Neuronal stem cell (in vitro differentiated cells): ENCODE measurements around the gene NEDD9.

Source experiments
- DNase-seq: peaks from one replicate; pipeline ENCODE4 v3.0.0-alpha.2; 2013; ENCODE audit warnings: low spot score
- H2AFZ ChIP-seq: one replicate; pipeline ENCODE4 v1.6.1; 2013; ENCODE audit warnings: mild to moderate bottlenecking, low read length, inconsistent platforms
- H2AK5ac ChIP-seq: 2 replicates; pipeline ENCODE4 v1.6.1; 2013; ENCODE audit warnings: low read depth, mild to moderate bottlenecking, inconsistent platforms, low read length, moderate library complexity, mixed read lengths
- H2BK120ac ChIP-seq: 2 replicates; pipeline ENCODE4 v1.6.1; 2013; ENCODE audit warnings: low read depth, mild to moderate bottlenecking, inconsistent platforms, low read length, moderate library complexity, mixed read lengths
- H2BK12ac ChIP-seq: one replicate; pipeline ENCODE4 v1.6.1; 2013; ENCODE audit warnings: low read length, inconsistent platforms
- H2BK15ac ChIP-seq: 2 replicates; pipeline ENCODE4 v1.6.1; 2013; ENCODE audit warnings: mild to moderate bottlenecking, low read length, inconsistent platforms, mixed read lengths
- H2BK5ac ChIP-seq: one replicate; pipeline ENCODE4 v1.6.1; 2013; ENCODE audit warnings: inconsistent platforms, mild to moderate bottlenecking, low read length, moderate library complexity
- H3K14ac ChIP-seq: one replicate; pipeline ENCODE4 v1.6.1; 2013; ENCODE audit warnings: low read length, inconsistent platforms
- H3K18ac ChIP-seq: 2 replicates; pipeline ENCODE4 v1.6.1; 2013; ENCODE audit warnings: low read length, inconsistent platforms
- H3K23ac ChIP-seq: 2 replicates; pipeline ENCODE4 v1.6.1; 2013; ENCODE audit warnings: low read depth, mild to moderate bottlenecking, mixed read lengths, low read length, inconsistent platforms; ENCODE audit not compliant: poor library complexity
- H3K27ac ChIP-seq: replicated peaks from 3 replicates; pipeline ENCODE4 v1.5.1; 2013; ENCODE audit warnings: low read length, inconsistent platforms
- H3K27me3 ChIP-seq, 3 experiments: 2 replicates each; pipeline ENCODE4 v1.6.1; 2013; ENCODE audit warnings: low read length in 3 of 3, mild to moderate bottlenecking in 2 of 3, inconsistent platforms in 1 of 3, low read depth in 1 of 3, mixed read lengths in 1 of 3, moderate library complexity in 1 of 3; ENCODE audit not compliant: control insufficient read depth in 3 of 3, insufficient read depth in 3 of 3
- H3K36me3 ChIP-seq, 2 donors: replicated peaks in 1 of 2; 2 replicates each; pipeline ENCODE4 v1.6.1; 2013; ENCODE audit warnings: low read length in 2 of 2; ENCODE audit not compliant: control insufficient read depth in 2 of 2, insufficient read depth in 2 of 2
- H3K4ac ChIP-seq: 2 replicates; pipeline ENCODE4 v1.6.1; 2013; ENCODE audit warnings: inconsistent platforms, mild to moderate bottlenecking, low read length, moderate library complexity
- H3K4me1 ChIP-seq, 2 donors: 1 replicate in 1 of 2; 2 replicates in 1 of 2; pipeline ENCODE4 v1.6.1; 2013; ENCODE audit warnings: low read length in 2 of 2, low read depth in 1 of 2; ENCODE audit not compliant: control insufficient read depth in 2 of 2, insufficient read depth in 1 of 2
- H3K4me2 ChIP-seq: one replicate; pipeline ENCODE4 v1.6.1; 2013; ENCODE audit warnings: mild to moderate bottlenecking, low read length, inconsistent platforms; ENCODE audit not compliant: insufficient read depth, poor library complexity, severe bottlenecking
- H3K4me3 ChIP-seq, 2 donors: 2 replicates each; pipeline ENCODE4 v1.5.1; 2013; ENCODE audit warnings: low read length in 2 of 2, mild to moderate bottlenecking in 2 of 2, inconsistent platforms in 1 of 2, moderate library complexity in 1 of 2
- H3K79me1 ChIP-seq: one replicate; pipeline ENCODE4 v1.6.1; 2013; ENCODE audit warnings: low read depth, mild to moderate bottlenecking, inconsistent platforms, low read length, moderate library complexity
- H3K9ac ChIP-seq: one replicate; pipeline ENCODE4 v1.6.1; 2013; ENCODE audit warnings: mild to moderate bottlenecking, low read depth, low read length, inconsistent platforms; ENCODE audit not compliant: poor library complexity
- H3K9me3 ChIP-seq, 2 donors: replicated peaks in 1 of 2; 2 replicates each; pipeline versions ENCODE3 to v1.6.1; 2013; ENCODE audit warnings: low read length in 2 of 2, mild to moderate bottlenecking in 2 of 2, inconsistent platforms in 1 of 2, low read depth in 1 of 2, mixed read lengths in 1 of 2, moderate library complexity in 1 of 2; ENCODE audit not compliant: control insufficient read depth in 2 of 2, insufficient read depth in 1 of 2
- H4K8ac ChIP-seq: one replicate; pipeline ENCODE4 v1.6.1; 2013; ENCODE audit warnings: low read depth, mild to moderate bottlenecking, inconsistent platforms, low read length, moderate library complexity
- H4K91ac ChIP-seq: one replicate; pipeline ENCODE4 v1.6.1; 2013; ENCODE audit warnings: low read length, low read depth, mild to moderate bottlenecking, inconsistent platforms; ENCODE audit not compliant: poor library complexity
- WGBS, 2 donors: extraction: QIAGEN DNeasy Blood & Tissue Kit; methylation state at CpG; one replicate each; pipeline ENCODE4 v1.1.7; 2013; ENCODE audit warnings: missing lambda C conversion rate in 2 of 2, mixed read lengths in 1 of 2; ENCODE audit not compliant: insufficient read length in 2 of 2, insufficient replicate concordance in 1 of 2; ENCODE audit errors: extremely low coverage in 2 of 2; 5-methylcytosine and 5-hydroxymethylcytosine counted together

Gene NEDD9

DNA sequence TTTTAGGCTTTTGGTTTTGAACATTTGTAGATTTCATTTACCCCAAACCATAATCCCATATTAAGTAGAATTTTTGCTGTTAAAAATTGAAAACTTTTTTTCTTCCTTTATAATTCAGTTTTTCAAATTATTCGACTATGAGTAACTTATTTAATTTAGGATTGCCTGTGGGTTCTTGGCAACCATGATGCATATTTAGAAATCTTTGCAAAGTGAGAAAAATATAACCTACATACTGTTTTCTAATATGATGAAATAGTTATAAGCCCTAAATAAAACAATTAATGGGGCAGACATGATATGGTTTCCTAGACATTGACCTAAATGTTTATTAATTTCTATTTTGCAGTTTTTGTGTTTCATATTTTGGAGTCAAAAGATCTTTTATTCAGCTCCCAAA is 23.6 kb downstream of the NEDD9 start:
- Histone ChIP-seq H3K79me1 (no peaks in the 10 kb centered on the region), H3K23ac (no peak overlapping the region), H4K8ac (no peak overlapping the region), H3K36me3 (peaks cover 2 to 93% of the 10 kb centered on the region in 2 donors), H3K27ac (no peak overlapping the region), H2BK120ac (no peak overlapping the region), H4K91ac (no peak overlapping the region), H3K4me2 (no peak overlapping the region), H2BK12ac (no peak overlapping the region), H3K27me3 (no peaks in the 10 kb centered on the region), H3K9me3 (no peaks in the 10 kb centered on the region), H2AK5ac (no peak overlapping the region), H2AFZ (no peak overlapping the region), H3K4ac (no peak overlapping the region), H2BK5ac (no peak overlapping the region), H3K4me1 (peaks cover 8 to 13% of the 10 kb centered on the region in 2 donors), H3K9ac (no peak overlapping the region), H2BK15ac (no peak overlapping the region), H3K4me3 (no peak overlapping the region), H3K14ac (no peak overlapping the region), H3K18ac (no peak overlapping the region)
- no peak for DNase-seq
- WGBS, 2 donors = no CpG with 5 or more reads among the region's 1 CpG

DNA sequence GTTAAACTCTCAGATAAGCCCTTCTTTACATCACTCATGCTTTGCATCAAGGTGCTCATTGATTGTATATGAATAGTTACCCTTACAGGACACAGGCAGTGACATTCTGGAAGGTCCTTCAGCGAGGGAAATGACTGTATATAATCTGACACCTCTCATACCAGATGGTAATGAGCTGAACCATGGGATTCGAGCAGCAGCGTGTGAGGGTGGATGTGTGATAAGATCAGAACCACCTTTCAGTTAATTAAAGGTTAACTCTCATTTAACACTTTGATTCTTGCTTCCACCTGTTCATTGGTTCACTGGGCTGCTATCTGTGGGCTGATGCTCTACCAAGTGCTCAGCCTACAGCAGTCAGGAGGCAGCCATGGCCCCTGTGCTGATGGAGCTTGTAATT is 24.2 kb downstream of the NEDD9 start:
- Histone ChIP-seq H3K18ac (no peak overlapping the region), H3K4me1 (peaks cover 14 to 16% of the 10 kb centered on the region in 2 donors), H3K9me3 (no peaks in the 10 kb centered on the region), H2BK15ac (no peak overlapping the region), H3K9ac (no peak overlapping the region), H2BK12ac (no peak overlapping the region), H3K79me1 (no peaks in the 10 kb centered on the region), H3K14ac (no peak overlapping the region), H2BK5ac (no peak overlapping the region), H3K36me3 (peaks cover 2 to 87% of the 10 kb centered on the region in 2 donors), H3K4ac (no peak overlapping the region), H3K27me3 (no peaks in the 10 kb centered on the region), H3K27ac (no peak overlapping the region), H4K91ac (no peak overlapping the region), H3K4me2 (no peak overlapping the region), H2AFZ (no peak overlapping the region), H2BK120ac (no peak overlapping the region), H4K8ac (no peak overlapping the region), H2AK5ac (no peak overlapping the region), H3K23ac (no peak overlapping the region), H3K4me3 (no peak overlapping the region)
- DNase-seq = no peak
- no CpG with 5 or more reads among the region's 3 CpGs for WGBS, 2 donors

DNA sequence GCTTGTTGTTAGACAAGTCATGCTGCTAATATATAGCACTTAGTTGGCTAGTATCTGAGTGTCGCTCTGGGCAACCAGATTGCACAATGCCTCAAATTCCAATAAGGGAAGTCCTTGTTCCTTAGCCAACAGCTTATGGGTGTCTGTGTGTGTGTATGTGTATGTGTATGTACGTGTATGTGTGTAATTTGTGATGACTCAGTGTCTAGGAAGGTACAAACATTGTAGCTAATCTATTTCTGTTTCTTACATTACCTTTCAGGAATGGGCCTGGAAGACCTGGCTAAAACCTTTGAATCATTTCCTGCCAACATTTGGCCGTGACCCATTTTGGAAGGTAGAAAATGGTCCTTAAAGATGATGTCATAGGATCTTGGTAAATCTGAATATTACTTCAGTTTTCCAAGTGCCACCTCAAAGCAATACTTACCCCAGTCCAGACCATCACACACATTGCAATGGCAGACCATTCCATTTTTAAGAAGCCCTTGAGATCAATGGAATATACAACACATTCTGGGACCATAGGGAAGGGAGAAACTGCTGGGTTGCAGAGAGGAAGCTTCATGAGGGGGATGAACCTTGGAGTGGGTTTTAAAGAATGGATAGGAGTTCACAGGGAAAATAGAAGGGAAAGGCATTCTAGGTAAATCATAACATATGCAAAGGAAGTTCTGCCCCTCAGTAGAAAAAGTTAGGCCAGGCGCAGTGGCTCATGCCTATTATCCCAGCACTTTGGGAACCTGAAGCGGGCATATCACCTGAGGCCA is 25.1 kb downstream of the NEDD9 start:
- H3K9ac ChIP-seq = no peak overlapping the region
- no peak overlapping the region for H3K23ac ChIP-seq
- no peak for DNase-seq
- H3K9me3 ChIP-seq = no peaks in the 10 kb centered on the region
- no peak overlapping the region for H2BK12ac ChIP-seq
- H4K8ac ChIP-seq = no peak overlapping the region
- WGBS, 2 donors = no CpG with 5 or more reads among the region's 5 CpGs
- no peaks in the 10 kb centered on the region for H3K79me1 ChIP-seq
- no peak overlapping the region for H3K4me3 ChIP-seq
- peaks cover 22 to 23% of the 10 kb centered on the region in 2 donors for H3K4me1 ChIP-seq
- no peak overlapping the region for H3K14ac ChIP-seq
- no peak overlapping the region for H3K4me2 ChIP-seq
- H3K27ac ChIP-seq = no peak overlapping the region
- H3K27me3 ChIP-seq = no peaks in the 10 kb centered on the region
- no peak overlapping the region for H4K91ac ChIP-seq
- H2AK5ac ChIP-seq = no peak overlapping the region
- no peak overlapping the region for H2AFZ ChIP-seq
- H2BK15ac ChIP-seq = no peak overlapping the region
- H2BK5ac ChIP-seq = no peak overlapping the region
- no peak overlapping the region for H3K18ac ChIP-seq
- H3K36me3 ChIP-seq = peaks cover 0 to 79% of the 10 kb centered on the region in 2 donors
- no peak overlapping the region for H2BK120ac ChIP-seq
- no peak overlapping the region for H3K4ac ChIP-seq

DNA sequence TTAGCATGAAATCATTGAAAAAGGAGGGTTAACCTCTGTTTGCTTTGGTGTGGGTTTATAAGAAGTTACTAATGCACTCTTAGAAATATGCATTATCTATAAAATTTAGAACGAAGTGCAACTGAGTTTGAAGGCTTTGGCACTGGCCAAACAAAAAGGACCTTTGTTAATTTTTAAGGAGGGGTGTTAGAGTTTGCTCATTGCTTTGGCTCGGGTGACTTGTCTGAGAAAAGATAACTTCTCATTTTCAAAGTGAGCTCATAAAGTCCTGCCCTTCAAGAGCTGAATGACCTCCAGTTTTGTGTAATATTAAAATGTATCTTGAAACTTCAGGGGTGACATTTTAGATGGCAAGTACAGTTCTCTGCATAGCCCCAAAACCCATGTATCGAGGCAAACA is 25.9 kb downstream of the NEDD9 start:
- H2BK15ac ChIP-seq = no peak overlapping the region
- no peak overlapping the region for H3K27ac ChIP-seq
- no peak overlapping the region for H3K9ac ChIP-seq
- H2AK5ac ChIP-seq = no peak overlapping the region
- H2BK120ac ChIP-seq = no peak overlapping the region
- no peak overlapping the region for H3K18ac ChIP-seq
- H3K23ac ChIP-seq = no peak overlapping the region
- no peak overlapping the region for H3K4me3 ChIP-seq
- peaks cover 0 to 71% of the 10 kb centered on the region in 2 donors for H3K36me3 ChIP-seq
- H3K14ac ChIP-seq = no peak overlapping the region
- no peak overlapping the region for H4K8ac ChIP-seq
- no peak overlapping the region for H3K4ac ChIP-seq
- H3K9me3 ChIP-seq = no peaks in the 10 kb centered on the region
- H2AFZ ChIP-seq = no peak overlapping the region
- no peak overlapping the region for H2BK12ac ChIP-seq
- no CpG with 5 or more reads among the region's 3 CpGs for WGBS, 2 donors
- no peaks in the 10 kb centered on the region for H3K27me3 ChIP-seq
- no peak overlapping the region for H3K4me2 ChIP-seq
- H4K91ac ChIP-seq = no peak overlapping the region
- H2BK5ac ChIP-seq = no peak overlapping the region
- peaks cover 22 to 29% of the 10 kb centered on the region in 2 donors for H3K4me1 ChIP-seq
- no peak for DNase-seq
- H3K79me1 ChIP-seq = no peaks in the 10 kb centered on the region
